Endothelial cell of umbilical vein (primary cell): Measurements from ENCODE around the gene MYH11.

ENCODE experiments used
- POLR2A ChIP-seq: IDR thresholded peaks from 2 replicates; pipeline ENCODE4 v1.6.1; 2012; ENCODE audit warnings: low read depth, mild to moderate bottlenecking, control low read depth, low read length
- POLR2AphosphoS5 ChIP-seq: IDR thresholded peaks from 2 replicates; pipeline ENCODE4 v1.6.1; 2012; ENCODE audit warnings: low read depth, mild to moderate bottlenecking, control low read depth, low read length, moderate library complexity; ENCODE audit not compliant: insufficient read depth
- TF ChIP-seq, protein P1 (sequence below), 2 donors: IDR thresholded peaks; 1 replicate in 1 of 2; 2 replicates in 1 of 2; pipeline ENCODE4 v1.5.1; 2011; ENCODE audit warnings: low read length in 2 of 2, mild to moderate bottlenecking in 2 of 2, moderate library complexity in 2 of 2, control low read depth in 1 of 2, inconsistent platforms in 1 of 2, low read depth in 1 of 2; ENCODE audit not compliant: insufficient read depth in 1 of 2; ENCODE audit errors: extremely low read depth in 1 of 2
- TF ChIP-seq, protein P2 (sequence below): IDR thresholded peaks from 2 replicates; pipeline ENCODE4 v1.6.1; 2011; ENCODE audit not compliant: insufficient read depth, insufficient read length

DNA sequence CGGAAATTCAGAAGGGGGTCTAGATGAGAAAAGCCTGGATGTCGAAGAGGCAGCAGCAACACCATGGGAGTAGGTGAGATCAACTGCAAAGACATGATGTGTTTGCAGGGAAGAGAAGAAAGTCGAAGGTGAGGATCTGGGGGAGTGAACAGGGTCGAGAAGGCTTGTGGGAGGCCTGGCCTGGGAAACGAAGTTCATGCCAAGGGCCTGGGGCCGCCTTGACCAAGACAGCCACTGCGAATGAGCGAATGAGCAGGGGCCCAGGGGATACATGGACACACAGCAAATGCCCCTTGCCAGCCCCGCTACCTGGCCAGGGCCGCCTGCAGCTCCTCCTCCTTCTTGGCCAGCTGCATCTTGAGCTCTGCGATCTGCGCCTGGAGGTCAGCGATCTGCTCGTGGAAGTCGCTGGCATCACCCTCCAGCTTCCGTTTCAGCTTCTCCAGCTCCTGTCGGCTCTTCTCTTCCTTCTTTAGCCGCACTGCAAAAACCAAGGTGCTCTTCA lies 119.6 kb downstream of the MYH11 start:
- TF ChIP-seq POLR2A (no peak), POLR2AphosphoS5 (no peak)
- TF ChIP-seq, protein P1, sequence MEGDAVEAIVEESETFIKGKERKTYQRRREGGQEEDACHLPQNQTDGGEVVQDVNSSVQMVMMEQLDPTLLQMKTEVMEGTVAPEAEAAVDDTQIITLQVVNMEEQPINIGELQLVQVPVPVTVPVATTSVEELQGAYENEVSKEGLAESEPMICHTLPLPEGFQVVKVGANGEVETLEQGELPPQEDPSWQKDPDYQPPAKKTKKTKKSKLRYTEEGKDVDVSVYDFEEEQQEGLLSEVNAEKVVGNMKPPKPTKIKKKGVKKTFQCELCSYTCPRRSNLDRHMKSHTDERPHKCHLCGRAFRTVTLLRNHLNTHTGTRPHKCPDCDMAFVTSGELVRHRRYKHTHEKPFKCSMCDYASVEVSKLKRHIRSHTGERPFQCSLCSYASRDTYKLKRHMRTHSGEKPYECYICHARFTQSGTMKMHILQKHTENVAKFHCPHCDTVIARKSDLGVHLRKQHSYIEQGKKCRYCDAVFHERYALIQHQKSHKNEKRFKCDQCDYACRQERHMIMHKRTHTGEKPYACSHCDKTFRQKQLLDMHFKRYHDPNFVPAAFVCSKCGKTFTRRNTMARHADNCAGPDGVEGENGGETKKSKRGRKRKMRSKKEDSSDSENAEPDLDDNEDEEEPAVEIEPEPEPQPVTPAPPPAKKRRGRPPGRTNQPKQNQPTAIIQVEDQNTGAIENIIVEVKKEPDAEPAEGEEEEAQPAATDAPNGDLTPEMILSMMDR (IDR thresholded peaks at IDR 0.05; ENCODE audit: extremely low read depth in 1 of 2, insufficient read depth in 1 of 2, low read depth in 1 of 2, low read length in 2 of 2) = no peak
- TF ChIP-seq, protein P2, sequence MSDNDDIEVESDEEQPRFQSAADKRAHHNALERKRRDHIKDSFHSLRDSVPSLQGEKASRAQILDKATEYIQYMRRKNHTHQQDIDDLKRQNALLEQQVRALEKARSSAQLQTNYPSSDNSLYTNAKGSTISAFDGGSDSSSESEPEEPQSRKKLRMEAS = no peak
